ENCODE data around the gene RTN4RL1.

The RTN4RL1 gene

GRCh38 chr17:1972487-1973160 lies 52.5 kb downstream of the RTN4RL1 start:
- no peak for DNase-seq

- no peak for DNase-seq
Observed at GRCh38 chr17:1970843-1971384, 54.2 kb downstream of the RTN4RL1 start.

DNA sequence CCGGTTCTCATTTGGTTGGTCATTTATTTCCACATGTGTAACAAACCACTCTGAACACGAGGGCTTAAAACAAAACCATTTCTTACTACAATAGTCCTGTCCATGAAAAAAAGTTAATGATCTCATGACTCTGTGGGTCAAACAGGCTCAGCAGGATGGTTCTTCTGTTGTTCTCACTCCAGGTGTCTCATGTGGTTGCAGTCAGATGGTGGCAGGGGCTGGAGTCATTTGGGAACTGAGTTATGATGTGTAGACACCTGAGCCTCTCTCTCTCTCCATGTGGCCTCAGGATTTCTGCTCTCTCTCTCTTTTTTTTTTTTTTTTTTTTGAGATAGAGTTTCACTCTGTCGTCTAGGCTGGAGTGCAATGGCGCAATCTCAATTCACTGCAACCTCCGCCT lies 55.4 kb downstream of the RTN4RL1 start:
- no peak for DNase-seq

GRCh38 chr17:1967213-1967612 lies 57.9 kb downstream of the RTN4RL1 start:
- no peak for DNase-seq

- no peak for DNase-seq
Observed at GRCh38 chr17:1966274-1967086, 58.7 kb downstream of the RTN4RL1 start.

DNA sequence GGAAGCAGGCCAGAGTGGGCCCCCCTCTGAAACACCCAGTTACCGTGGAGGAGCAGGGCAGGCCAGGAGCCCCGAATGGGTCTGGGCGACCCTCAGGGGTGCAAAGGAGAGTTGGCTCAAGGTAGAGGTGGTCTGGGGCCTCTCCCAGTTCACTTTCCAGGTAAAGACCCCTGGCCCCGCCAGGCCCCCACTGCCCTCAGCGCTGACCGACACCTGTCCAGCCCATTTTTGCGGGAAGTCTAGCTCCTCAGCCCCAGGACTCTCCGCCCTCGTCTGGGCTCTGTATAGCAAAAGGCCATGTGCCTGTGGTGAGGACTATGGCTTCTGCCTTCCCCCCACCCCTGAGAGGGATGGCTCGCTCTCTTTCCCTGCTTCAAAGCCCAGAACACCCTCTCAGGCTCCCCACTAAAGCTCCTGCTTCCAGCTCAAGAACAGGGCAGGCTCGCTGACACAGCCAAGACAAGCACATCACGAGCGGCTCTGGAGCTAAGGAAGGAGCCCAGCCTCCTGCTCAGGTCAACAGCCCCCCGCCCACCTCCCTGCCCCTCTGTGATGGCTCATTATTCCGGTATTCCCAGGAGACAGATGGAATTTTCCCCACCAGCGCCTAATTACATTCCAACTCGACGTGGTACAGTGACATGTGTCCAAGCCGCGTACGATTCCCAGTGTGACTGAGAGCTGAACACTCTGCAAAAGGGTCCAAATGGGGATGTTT lies 59.4 kb downstream of the RTN4RL1 start:
- DNase-seq: no peak

DNA sequence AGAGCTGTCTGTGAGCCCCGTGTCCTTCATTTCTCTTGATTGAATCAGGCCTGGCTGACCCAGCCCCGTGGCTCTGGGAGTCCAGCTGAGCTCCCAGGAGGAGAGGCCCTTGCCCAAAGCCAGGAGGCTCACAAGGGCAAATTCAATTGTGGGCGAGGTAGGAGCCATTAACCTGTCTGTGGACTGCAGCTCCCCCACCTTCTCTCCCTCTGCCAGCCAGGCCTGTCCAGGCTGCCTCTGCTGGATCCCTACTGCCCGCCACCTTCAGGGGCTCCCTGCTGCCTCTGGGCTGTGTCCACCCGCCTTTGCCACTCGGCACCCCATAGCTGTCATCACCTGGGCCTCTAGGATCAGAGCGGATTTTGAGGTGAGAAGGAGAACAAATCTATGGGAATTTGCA lies 61.9 kb downstream of the RTN4RL1 start:
- no peak for DNase-seq

GRCh38 chr17:1961189-1961588 lies 63.9 kb downstream of the RTN4RL1 start:
- no peak for DNase-seq

GRCh38 chr17:1960545-1960912 lies 64.6 kb downstream of the RTN4RL1 start:
- DNase-seq: no peak

GRCh38 chr17:1959871-1960544 lies 65.1 kb downstream of the RTN4RL1 start:
- peak; percentile 46 for DNase-seq

DNA sequence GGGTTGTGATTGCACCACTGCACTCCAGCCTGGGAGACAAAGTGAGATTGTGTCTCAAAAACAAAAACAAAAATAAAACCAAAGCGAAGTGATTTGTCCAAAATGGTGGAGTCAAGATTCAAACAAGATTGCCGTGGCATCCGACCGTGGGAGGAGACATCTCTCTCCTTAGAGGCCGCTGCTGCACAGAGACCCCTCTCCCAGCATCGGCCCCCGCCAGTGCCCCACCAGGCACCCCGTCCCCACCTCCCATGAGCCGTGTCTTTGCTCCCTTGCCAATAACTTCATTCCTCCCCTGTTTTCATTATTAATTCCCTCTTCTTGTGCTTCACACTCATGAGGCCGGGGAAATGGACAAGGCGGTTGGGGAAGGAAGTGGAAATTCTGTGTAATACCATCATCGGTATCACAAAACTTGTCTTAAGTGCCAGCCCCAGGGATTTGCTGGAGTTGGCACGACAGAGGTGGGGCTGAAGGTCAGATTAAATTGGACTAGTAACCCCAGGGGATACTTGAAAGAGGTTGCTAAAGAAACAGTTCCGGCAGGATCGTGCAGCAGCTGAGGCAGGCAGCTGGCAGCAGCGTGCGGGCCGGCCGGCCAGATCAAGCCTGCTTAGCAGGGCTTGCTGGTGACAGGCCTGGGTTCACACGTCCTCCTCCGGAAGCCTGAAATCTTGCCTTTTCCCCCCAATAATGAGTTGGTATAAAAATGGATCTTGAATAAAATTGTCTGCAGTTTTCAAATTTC lies 66.8 kb downstream of the RTN4RL1 start:
- peak; percentile 11 for DNase-seq

DNA sequence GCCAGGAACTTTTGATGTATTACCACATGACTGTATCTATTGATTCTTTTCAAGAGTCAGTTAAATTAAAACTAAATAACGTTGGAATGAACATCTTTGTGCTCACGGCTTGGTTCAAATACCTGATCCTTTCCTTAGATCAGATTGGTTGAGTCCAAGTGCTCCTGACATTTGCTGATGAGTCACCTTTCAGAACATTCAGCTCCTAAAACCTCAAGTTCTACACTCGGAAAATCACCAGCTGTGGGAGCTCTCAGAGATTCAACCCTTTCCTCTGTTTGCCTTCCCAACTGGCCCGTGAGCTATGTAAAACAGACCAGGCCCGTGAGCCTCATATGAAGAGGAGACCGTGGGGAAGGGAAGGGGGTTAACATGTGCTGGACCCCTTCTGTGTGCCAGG lies 68.1 kb downstream of the RTN4RL1 start:
- DNase-seq: no peak

DNA sequence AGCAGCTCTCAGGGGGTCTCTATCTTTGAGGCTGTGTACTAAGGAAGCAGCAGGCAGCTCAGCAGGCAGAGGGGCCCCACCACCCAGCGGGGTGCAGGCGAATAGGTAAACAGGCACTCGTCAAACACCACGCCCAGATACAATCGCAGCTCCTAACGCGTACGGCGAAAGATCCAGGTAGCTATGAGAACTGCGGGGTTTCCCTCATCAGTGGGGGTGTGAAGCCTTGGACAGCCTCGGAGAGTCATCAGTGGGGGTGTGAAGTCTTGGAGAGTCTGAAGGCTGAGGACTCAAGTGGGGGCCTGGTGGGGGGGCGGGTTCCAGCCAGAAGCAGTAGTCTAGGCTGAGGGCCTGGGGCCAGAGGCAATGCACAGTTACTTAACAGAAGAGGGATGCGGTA lies 69.0 kb downstream of the RTN4RL1 start:
- DNase-seq: no peak

- no peak for DNase-seq
Observed at GRCh38 chr17:1953831-1954230, 71.3 kb downstream of the RTN4RL1 start.

- no peak for DNase-seq
Observed at GRCh38 chr17:1951920-1952319, 73.2 kb downstream of the RTN4RL1 start.

GRCh38 chr17:1949754-1950153 lies 75.4 kb downstream of the RTN4RL1 start:
- no peak for DNase-seq

- DNase-seq: no peak
Observed at GRCh38 chr17:1948517-1948825, 76.7 kb downstream of the RTN4RL1 start.

DNA sequence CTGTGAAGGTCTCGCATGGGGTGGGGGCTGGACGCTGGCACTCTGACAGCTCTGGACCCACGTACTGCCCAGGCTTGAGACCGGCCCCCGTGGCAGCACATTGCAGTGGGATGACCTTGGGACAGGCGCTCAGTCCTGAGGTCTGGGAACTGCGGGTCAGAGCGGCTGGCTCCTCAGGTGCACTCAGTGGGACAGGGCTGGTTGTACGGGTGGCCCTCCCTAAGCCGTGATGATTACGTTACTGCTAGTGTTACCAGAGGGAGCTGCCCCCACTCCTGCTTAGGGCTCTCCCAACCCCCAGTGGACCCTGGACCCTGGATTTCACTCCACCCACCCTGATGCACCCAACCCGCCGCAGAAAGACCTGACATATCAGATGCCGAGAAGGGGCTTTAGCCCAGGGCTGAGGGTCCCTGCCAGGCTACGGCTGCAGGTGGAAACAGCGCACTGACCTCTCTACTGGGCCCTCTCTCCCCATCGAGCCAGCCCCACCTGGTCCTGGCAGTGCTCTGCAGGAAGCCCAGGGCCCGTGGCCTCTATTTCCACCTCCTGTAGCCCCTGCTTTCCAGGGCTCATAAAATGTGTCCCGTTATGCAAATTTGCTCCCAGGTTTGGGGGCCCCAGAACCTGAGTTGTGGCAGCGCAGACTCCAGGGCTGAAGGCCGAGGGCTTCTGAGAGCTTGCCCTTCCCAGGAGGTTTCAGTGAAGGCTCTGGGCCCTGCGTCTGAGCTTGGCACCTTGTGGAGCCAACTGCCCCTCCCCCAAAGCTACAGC lies 77.2 kb downstream of the RTN4RL1 start:
- no peak for DNase-seq

- DNase-seq: no peak
Observed at GRCh38 chr17:1947229-1947742, 77.8 kb downstream of the RTN4RL1 start.

DNA sequence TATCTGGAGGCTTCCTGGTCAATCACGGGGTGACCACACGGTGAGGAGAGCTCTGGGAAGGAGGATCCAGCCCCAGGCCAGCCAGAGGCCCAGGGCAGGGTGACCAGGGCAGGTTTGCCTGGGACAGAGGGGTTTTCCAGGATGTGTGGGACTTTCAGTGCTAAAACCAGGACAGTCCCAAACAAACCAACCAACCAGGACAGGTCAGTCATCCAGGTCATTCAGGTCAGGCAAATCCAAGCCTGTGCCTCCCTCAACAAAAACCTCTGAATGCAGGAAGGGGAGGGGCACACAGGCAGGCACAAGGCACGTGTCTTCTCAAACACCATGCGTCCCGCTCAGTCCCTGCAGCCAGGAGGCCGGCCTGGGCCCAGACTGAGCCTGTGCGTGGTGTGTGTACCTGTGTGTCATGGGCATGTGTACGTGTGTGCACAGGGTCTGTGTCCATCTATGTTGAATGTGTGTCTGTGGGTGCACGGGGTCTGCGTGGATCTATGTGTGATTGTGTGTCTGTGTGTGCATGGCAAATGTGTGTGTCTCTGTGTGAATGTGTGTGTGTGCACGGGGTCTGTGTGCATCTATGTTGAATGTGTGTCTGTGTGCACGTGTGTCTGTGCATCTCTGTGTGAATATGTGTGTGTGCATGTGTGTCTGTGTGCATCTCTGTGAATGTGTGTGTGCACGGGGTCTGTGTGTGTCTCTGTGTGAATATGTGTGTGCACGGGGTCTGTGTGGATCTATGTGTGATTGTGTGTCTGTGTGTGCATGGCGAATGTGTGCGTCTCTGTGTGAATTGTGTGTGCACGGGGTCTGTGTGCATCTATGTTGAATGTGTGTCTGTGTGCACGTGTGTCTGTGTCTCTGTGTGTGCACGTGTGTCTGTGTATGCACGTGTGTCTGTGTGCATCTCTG lies 78.9 kb downstream of the RTN4RL1 start:
- DNase-seq: no peak
